BLaER1 treated with 17β-estradiol and CSF1 and Interleukin-3, amounts not matched to agents 10 nM and 100 nM (cell line): Measurements from ENCODE around the gene YEATS4.

Experiments
- H3K27ac ChIP-seq, 11 experiments: shearing (Covaris generic); formaldehyde crosslinking; 2 replicates each; pipeline ENCODE4 v1.8.1; 2022
- H3K27me3 ChIP-seq, 11 experiments: shearing (Covaris generic); formaldehyde crosslinking; 2 replicates each; pipeline ENCODE4 v1.8.1; 2022
- H3K36me3 ChIP-seq, 11 experiments: shearing (Covaris generic); formaldehyde crosslinking; 2 replicates each; pipeline ENCODE4 v1.8.1; 2022
- H3K4me1 ChIP-seq, 10 experiments: shearing (Covaris generic); formaldehyde crosslinking; 2 replicates each; pipeline ENCODE4 v1.8.1; 2022
- H3K4me2 ChIP-seq, 11 experiments: shearing (Covaris generic); formaldehyde crosslinking; 2 replicates each; pipeline ENCODE4 v1.8.1; 2022
- H3K4me3 ChIP-seq, 10 experiments: shearing (Covaris generic); formaldehyde crosslinking; 2 replicates each; pipeline ENCODE4 v1.8.1; 2022
- H3K9ac ChIP-seq, 11 experiments: shearing (Covaris generic); formaldehyde crosslinking; 2 replicates each; pipeline ENCODE4 v1.8.1; 2022
- H3K9me3 ChIP-seq, 11 experiments: shearing (Covaris generic); formaldehyde crosslinking; replicated peaks in 1 of 11; 2 replicates each; pipeline ENCODE4 v1.8.1; 2022
- H4K20me1 ChIP-seq, 11 experiments: shearing (Covaris generic); formaldehyde crosslinking; 2 replicates each; pipeline ENCODE4 v1.8.1; 2022
- Cebpa-rat ChIP-seq, 11 experiments: shearing (Covaris generic); IDR thresholded peaks; 2 replicates each; pipeline ENCODE4 v1.8.1; 2022

YEATS4 gene

DNA sequence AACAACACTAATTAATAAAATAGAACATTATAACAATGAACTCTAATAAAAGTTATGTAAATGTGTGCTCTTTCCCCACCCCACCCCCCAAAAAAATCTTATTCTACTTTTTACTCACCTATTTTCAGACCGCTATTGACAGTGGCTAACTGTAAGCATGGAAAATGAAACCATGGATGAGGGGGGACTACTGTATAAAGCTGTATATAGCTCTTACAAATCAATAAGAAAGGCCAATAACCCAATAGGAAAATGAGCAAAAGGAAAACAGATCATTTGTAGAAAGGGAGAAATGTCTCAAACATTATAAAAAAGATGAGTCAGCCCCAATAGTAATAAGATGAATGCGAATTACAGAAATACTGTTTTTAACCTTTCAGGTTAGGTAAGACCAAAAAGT, 27.4 kb downstream of the YEATS4 start:
- Histone ChIP-seq H3K4me2 (no peak overlapping the region), H3K36me3 (peaks cover 36 to 85% (median 64%) of the 10 kb centered on the region in 11 experiments), H3K4me1 (peaks cover 0 to 20% (median 13%) of the 10 kb centered on the region in 10 experiments; a peak in 14 of 20 replicates), H3K27me3 (no peaks in the 10 kb centered on the region), H4K20me1 (peaks cover 0 to 16% (median 0%) of the 10 kb centered on the region in 11 experiments; a peak in 3 of 22 replicates), H3K4me3 (no peak overlapping the region), H3K9ac (peak overlapping the region in 1 of 11 experiments; percentile 11; a peak in 1 of 22 replicates), H3K27ac (no peak overlapping the region), H3K9me3 (no peaks in the 10 kb centered on the region)
- no peak for TF ChIP-seq Cebpa-rat (IDR thresholded peaks at IDR 0.05)

- no peaks in the 10 kb centered on the region for H3K9me3 ChIP-seq
- peaks cover 0 to 16% (median 0%) of the 10 kb centered on the region in 11 experiments; a peak in 2 of 22 replicates for H4K20me1 ChIP-seq
- no peak overlapping the region for H3K9ac ChIP-seq
- no peak overlapping the region for H3K4me3 ChIP-seq
- H3K27ac ChIP-seq = no peak overlapping the region
- peaks cover 31 to 84% (median 61%) of the 10 kb centered on the region in 11 experiments for H3K36me3 ChIP-seq
- H3K4me2 ChIP-seq = peak overlapping the region in 2 of 11 experiments; percentile 22 to 28; a peak in 1 of 22 replicates
- TF ChIP-seq Cebpa-rat (IDR thresholded peaks at IDR 0.05) = no peak
- H3K4me1 ChIP-seq = peaks cover 0 to 20% (median 13%) of the 10 kb centered on the region in 10 experiments; a peak in 14 of 20 replicates
- H3K27me3 ChIP-seq = no peaks in the 10 kb centered on the region
Measured at GRCh38 chr12:69388371-69388770, 28.8 kb downstream of the YEATS4 start.

DNA sequence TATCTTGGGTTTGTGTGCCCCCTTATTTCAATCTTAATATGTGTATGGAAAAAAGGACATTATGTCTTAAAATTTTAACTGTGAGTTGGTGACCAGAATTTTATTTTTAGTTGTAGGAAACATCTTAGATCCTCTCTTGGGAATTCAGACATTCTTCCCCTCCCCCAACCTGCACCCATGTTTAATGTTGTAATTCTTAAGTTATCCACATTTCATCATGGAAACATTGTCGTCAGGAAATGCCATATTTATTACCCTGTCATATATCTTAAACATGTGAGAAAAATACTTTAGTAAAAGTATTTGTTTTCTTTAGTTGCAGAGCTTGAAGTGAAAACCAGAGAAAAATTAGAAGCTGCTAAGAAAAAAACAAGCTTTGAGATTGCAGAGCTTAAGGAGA, 30.3 kb downstream of the YEATS4 start:
- Histone ChIP-seq H3K9me3 (peaks cover 0 to 7% (median 0%) of the 10 kb centered on the region in 11 experiments; a peak in 1 of 22 replicates), H3K36me3 (peaks cover 26 to 85% (median 69%) of the 10 kb centered on the region in 11 experiments), H4K20me1 (peaks cover 0 to 16% (median 0%) of the 10 kb centered on the region in 11 experiments; a peak in 2 of 22 replicates), H3K4me2 (peak overlapping the region in 7 of 11 experiments; percentile 23 to 64 (median 49); a peak in 11 of 22 replicates), H3K9ac (no peak overlapping the region), H3K27ac (no peak overlapping the region), H3K4me1 (peaks cover 0 to 20% (median 13%) of the 10 kb centered on the region in 10 experiments; a peak in 14 of 20 replicates), H3K4me3 (no peak overlapping the region), H3K27me3 (no peaks in the 10 kb centered on the region)
- no peak for TF ChIP-seq Cebpa-rat (IDR thresholded peaks at IDR 0.05)

DNA sequence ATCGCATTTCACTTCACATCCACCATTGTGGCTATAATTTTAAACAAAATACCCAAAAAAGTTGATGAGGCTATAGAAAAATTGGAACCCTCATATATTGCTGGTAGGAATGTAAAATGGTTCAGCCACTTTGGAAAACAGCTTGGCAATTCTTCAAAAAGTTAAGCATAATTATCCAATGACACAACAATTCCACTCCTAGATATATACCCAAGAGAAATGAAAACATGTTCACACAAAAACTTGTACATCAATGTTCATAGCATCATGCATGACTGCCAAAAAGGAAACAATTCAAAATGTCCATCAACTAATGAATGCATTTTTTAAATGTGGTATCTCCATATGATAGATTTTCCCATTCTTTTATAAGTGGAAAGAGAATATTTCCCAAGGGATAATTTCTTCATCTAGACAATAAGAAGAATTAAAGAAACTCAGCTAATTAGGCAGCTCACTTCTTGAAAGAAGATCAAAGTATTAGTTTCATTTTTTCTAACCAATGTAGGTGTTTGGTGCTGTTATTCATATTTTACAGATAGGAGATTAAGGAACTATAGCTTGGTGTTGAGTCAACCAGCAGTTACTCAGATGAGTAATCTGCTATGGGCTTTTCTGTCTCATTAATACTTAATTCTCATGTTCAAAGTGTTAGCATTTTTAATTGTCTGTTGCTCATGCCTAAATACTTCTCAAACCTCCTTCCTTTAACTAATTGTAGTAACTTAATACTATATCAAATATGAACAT, 32.8 kb downstream of the YEATS4 start:
- TF ChIP-seq Cebpa-rat (IDR thresholded peaks at IDR 0.05) = no peak
- H3K9me3 ChIP-seq = peaks cover 15 to 25% (median 18%) of the 10 kb centered on the region in 11 experiments
- no peak overlapping the region for H3K27ac ChIP-seq
- H3K27me3 ChIP-seq = no peaks in the 10 kb centered on the region
- H3K4me1 ChIP-seq = peaks cover 0 to 20% (median 13%) of the 10 kb centered on the region in 10 experiments; a peak in 14 of 20 replicates
- H3K4me3 ChIP-seq = no peak overlapping the region
- H3K36me3 ChIP-seq = peaks cover 36 to 89% (median 75%) of the 10 kb centered on the region in 11 experiments
- H3K9ac ChIP-seq = no peak overlapping the region
- H3K4me2 ChIP-seq = no peak overlapping the region
- peaks cover 0 to 16% (median 0%) of the 10 kb centered on the region in 11 experiments; a peak in 2 of 22 replicates for H4K20me1 ChIP-seq

GRCh38 chr12:69396041-69396440, 36.5 kb downstream of the YEATS4 start:
- peaks cover 38 to 78% (median 64%) of the 10 kb centered on the region in 11 experiments for H3K36me3 ChIP-seq
- H3K4me3 ChIP-seq = no peak overlapping the region
- peaks cover 18 to 32% (median 23%) of the 10 kb centered on the region in 11 experiments for H3K9me3 ChIP-seq
- H3K4me2 ChIP-seq = no peak overlapping the region
- H3K4me1 ChIP-seq = no peaks in the 10 kb centered on the region
- H3K27me3 ChIP-seq = no peaks in the 10 kb centered on the region
- no peak overlapping the region for H3K27ac ChIP-seq
- no peak for TF ChIP-seq Cebpa-rat (IDR thresholded peaks at IDR 0.05)
- no peak overlapping the region for H3K9ac ChIP-seq
- no peaks in the 10 kb centered on the region for H4K20me1 ChIP-seq

DNA sequence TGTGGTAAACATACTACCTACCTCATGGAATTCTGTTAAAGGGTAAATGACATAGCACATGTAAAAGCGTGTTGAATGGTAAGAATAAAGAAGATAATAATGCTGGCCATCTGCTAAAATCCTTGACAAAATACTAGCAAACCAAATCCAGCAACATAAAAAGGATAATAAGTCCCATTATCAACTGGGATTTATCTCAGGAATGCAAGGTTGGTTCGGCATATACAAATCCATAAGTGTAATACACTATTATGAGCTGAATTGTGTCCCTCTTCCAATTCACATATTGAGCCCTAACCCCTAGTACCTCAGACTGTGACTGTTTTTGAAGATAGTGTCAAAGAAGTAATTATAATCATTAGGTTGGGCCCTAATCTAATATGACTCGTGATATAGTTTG, 37.4 kb downstream of the YEATS4 start:
- Histone ChIP-seq H3K9me3 (peaks cover 18 to 32% (median 23%) of the 10 kb centered on the region in 11 experiments), H3K36me3 (peaks cover 29 to 72% (median 55%) of the 10 kb centered on the region in 11 experiments; a peak in 21 of 22 replicates), H3K27ac (no peak overlapping the region), H3K9ac (no peak overlapping the region), H3K27me3 (no peaks in the 10 kb centered on the region), H3K4me3 (no peak overlapping the region), H4K20me1 (no peaks in the 10 kb centered on the region), H3K4me2 (no peak overlapping the region), H3K4me1 (no peaks in the 10 kb centered on the region)
- no peak for TF ChIP-seq Cebpa-rat (IDR thresholded peaks at IDR 0.05)

DNA sequence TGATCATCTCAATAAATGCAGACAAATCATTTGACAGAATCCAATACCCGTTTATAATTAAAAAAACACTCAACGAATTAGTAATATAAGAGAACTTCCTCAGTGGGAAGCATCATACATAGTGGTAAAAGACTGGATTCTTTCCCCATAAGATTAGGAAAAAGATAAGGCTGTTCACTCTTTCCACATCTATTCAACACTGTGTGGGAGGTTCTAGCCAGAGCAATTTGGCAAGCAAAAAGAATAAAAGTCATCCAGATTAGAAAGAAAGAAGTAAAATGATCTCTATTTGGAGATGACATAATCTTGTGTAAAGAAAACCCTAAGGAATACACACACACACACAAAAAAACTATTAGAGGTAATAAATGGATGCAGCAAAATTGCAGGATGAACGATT, 38.4 kb downstream of the YEATS4 start:
- Histone ChIP-seq H3K4me2 (no peak overlapping the region), H3K4me1 (no peaks in the 10 kb centered on the region), H3K36me3 (peaks cover 23 to 68% (median 48%) of the 10 kb centered on the region in 11 experiments; a peak in 21 of 22 replicates), H3K4me3 (no peak overlapping the region), H3K9me3 (peaks cover 18 to 32% (median 23%) of the 10 kb centered on the region in 11 experiments), H4K20me1 (no peaks in the 10 kb centered on the region), H3K27ac (no peak overlapping the region), H3K27me3 (no peaks in the 10 kb centered on the region), H3K9ac (no peak overlapping the region)
- no peak for TF ChIP-seq Cebpa-rat (IDR thresholded peaks at IDR 0.05)

- Histone ChIP-seq H3K9me3 (peaks cover 7 to 12% (median 9%) of the 10 kb centered on the region in 11 experiments), H3K4me3 (no peak overlapping the region), H3K4me2 (no peak overlapping the region), H3K4me1 (no peaks in the 10 kb centered on the region), H3K27me3 (no peaks in the 10 kb centered on the region), H3K27ac (no peak overlapping the region), H3K9ac (no peak overlapping the region), H4K20me1 (no peaks in the 10 kb centered on the region), H3K36me3 (peaks cover 10 to 29% (median 17%) of the 10 kb centered on the region in 11 experiments; a peak in 21 of 22 replicates)
- no peak for TF ChIP-seq Cebpa-rat (IDR thresholded peaks at IDR 0.05)
Measured at GRCh38 chr12:69401940-69402339, 42.4 kb downstream of the YEATS4 start.

DNA sequence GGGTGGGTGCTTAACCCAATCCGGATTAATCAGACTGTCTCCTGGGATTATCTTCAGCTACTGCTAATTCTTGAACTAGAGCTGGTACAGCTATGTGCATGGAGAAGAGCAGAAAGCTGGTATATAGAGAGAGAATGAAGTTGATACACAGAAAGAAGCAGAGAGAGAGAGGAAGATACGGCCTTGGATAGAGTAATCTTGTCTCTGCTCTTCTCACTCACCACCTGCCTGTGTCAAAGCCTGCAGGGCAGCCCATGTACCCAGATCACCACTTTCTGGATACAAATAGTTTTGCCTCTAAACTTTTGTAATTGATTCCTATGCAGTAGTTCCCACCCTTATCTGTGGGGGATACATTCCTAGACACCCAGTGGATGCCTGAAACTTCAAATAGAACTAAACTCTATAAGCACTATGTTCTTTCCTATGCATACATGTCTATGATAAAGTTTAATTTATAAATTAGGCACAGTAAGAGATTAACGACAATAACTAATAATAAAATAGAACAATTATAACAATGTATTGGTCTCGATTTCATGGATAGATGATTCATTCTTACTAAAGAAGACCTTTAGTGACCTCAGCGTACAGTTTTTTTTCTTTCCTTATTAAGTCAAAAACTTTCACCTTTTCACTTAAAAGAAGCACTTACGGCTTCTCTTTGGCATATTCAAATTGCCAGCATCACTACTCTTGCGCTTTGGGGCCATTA, 45.5 kb downstream of the YEATS4 start:
- Histone ChIP-seq H3K27ac (no peak overlapping the region), H3K4me2 (no peak overlapping the region), H3K4me1 (peaks cover 0 to 6% (median 0%) of the 10 kb centered on the region in 10 experiments; a peak in 1 of 20 replicates), H3K27me3 (no peaks in the 10 kb centered on the region), H4K20me1 (no peaks in the 10 kb centered on the region), H3K4me3 (no peak overlapping the region), H3K9me3 (no peaks in the 10 kb centered on the region), H3K9ac (no peak overlapping the region), H3K36me3 (peaks cover 3 to 41% (median 11%) of the 10 kb centered on the region in 11 experiments; a peak in 12 of 22 replicates)
- no peak for TF ChIP-seq Cebpa-rat (IDR thresholded peaks at IDR 0.05)
